GM19468 (cell line): Measurements from ENCODE around the gene RNF146.
A peak's percentile ranks its signal among the peaks of the same experiment; 100 is the strongest.
"Not testable (repeated sequence)": the region's sequence is repeated elsewhere in the genome, so short reads cannot be mapped to it uniquely, and the experiment has no call there.

Source experiments
- ATAC-seq: cut with Tn5 transposase; IDR thresholded peaks from one replicate; pipeline ENCODE4 v1.9.1; 2021; ENCODE audit warnings: mild to moderate bottlenecking, moderate library complexity, moderate number of reproducible peaks; ENCODE audit not compliant: unreplicated experiment; ENCODE audit errors: extremely low read depth

The RNF146 gene

GRCh38 chr6:127279815-127280214 lies 13.2 kb downstream of the RNF146 start:
- no peak for ATAC-seq

GRCh38 chr6:127282184-127282583 lies 15.5 kb downstream of the RNF146 start:
- no peak for ATAC-seq

DNA sequence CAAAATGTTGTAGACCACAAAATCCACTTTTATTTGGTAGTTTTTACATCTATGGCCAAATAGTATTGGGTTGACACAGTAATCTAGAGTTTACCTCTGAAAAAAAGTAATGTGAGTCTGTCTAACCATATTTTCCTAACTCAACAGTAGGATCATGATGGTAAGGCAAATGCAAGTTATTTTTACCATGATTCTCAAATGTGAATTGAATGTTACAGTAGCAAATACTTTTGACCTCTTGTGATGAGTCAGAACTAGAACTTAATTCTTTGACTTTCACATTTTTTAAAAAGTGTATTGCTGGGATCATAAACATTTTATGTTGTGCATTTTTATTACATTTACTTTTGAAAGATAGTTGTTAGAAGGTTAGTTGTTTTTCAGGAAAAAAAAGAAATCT lies 22.0 kb downstream of the RNF146 start:
- ATAC-seq: no peak

GRCh38 chr6:127289934-127290333 lies 23.3 kb downstream of the RNF146 start:
- ATAC-seq: no peak

DNA sequence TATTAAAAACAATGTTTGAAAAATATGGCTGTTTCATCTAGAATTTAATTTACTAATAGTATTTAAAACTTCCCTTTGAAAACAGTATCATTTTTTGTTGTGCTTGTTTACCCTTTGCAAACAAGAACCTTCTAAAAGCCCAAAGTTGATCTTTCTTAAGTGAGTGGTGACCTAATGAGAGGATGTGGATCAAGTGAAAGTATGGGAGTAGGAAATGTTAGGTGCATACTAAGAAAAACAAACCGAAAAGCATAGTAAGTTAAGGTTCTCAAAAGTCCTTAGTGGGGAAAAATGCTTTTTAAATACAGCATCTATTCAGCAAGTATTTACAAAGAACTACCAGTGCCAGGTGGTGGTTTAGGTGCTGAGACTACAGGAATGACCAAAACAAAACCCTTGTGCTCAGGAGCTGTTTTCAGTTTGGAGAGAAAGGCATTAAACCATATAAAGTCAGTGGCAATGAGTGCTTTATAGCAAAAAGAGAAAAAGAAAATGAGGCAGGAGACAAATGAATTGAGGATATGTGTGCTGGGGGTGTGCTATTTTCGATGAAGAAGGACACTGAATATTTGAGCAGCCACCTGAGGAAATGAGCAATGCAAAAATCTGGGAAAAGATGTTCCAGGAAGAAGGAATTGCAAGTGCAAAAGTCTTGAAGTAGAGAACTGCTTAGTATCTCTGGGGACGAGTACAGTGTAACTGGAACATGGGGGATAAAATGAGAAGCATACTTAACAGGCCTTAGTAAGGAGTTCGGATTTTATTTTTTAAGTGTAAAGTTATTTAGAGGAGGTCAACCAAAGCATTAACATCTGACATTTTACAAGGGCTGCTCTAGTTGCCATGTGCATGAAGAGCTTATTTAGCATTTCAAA lies 24.0 kb downstream of the RNF146 start:
- ATAC-seq: no peak

- peak; percentile 85 for ATAC-seq
These were observed 24.8 kb downstream of the RNF146 start for GRCh38 chr6:127291495-127291894.

GRCh38 chr6:127297502-127298070 lies 30.9 kb downstream of the RNF146 start:
- ATAC-seq: no peak

GRCh38 chr6:127298475-127298874 lies 31.8 kb downstream of the RNF146 start:
- ATAC-seq: no peak

DNA sequence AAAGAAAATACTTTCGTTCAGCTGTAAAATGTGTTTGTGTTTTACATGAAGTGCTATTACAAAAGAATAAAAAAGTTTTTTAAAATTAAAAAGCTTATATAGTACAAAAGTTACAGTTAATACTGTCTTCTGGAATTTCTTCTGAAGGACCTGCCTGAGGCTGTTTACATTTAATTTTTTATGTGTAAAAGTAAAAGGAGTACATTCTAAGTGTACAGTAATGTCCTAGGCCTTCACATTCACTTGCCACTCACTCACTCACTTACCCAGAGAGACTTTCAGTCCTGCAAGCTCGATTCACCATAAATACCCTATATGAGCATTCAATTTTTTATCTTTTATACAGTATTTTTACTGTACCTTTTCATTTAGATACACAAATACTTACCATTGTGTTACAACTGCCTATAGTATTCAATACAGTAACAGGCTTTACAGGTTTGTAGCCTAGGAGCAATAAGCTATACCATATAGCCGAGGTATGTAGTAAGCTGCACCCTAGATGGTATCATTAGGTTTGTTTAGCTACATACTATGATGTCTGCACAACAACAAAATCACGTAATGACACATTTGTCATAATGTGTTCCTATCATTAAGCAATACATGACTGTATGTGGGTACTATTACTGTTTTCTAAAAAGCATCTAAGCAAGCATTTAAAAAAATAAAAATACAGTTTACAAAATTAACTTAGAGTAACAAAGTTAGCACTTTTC lies 33.0 kb downstream of the RNF146 start:
- no peak for ATAC-seq

DNA sequence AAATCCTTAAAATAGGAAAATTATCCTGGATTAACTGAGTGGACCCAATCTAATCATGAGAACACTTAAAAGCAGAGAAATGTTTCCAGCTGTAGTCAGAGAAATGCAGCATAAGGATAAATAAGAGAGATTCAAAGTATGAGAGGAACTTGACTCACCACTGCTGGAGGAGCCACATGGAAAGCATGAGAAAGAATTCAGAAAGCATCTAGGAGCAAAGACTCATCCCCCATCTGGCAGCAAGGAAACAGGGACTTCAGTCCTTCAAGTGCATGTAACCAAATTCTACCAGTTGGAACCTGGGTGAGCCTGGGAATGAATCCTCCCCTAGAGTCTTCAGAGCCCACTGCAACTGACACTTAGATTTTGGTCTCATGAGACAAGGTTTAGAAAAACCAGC lies 33.7 kb downstream of the RNF146 start:
- no peak for ATAC-seq

DNA sequence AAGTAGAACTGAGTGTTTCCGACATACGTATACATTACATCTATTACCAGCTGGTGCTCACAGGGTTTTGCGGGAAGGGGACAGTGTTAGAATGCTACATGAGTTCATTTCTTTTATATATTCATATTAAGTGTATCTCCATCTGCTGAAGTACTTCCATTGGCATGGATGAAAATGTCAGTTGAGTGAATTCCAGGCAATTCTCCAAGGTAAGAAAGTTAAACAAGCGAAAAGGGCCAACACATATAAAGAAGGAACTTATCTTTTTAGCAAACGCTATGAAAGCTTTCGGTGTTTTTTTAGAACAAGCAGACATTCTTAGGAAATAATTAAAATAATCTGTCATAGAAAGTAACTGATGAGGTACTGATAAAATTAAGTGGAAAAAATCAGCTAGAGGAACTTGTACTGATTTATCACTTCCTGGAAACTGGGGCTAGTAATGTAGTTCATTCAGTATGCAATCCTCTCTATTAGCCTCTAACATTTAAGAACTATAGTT lies 34.6 kb downstream of the RNF146 start:
- no peak for ATAC-seq

- ATAC-seq: peak; percentile 52
These were observed 36.3 kb downstream of the RNF146 start for GRCh38 chr6:127302728-127303660.

DNA sequence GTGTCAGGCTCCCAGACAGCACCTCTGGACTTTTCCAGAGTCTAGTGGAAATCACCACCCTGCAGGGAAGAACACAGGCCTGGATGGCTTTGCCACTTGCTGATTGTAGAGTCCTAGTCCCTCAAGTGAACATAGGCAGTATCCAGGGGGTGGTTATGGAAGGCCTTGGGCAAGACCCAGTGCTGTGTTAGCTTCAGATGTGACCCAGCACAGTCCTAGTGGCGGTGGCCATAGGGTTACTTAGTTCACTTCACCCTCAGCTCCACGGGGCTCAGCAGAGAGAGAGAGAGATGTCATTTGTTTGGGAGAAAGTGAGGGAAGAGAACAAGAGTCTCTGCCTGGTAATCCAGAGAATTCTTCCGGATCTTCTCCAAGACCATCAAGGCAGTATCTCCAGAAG lies 37.3 kb downstream of the RNF146 start:
- no peak for ATAC-seq

- no peak for ATAC-seq
These were observed 39.1 kb downstream of the RNF146 start for GRCh38 chr6:127305741-127306140.

- ATAC-seq: no peak
These were observed 50.9 kb downstream of the RNF146 start for GRCh38 chr6:127317388-127318128.

- ATAC-seq: no peak
These were observed 53.0 kb downstream of the RNF146 start for GRCh38 chr6:127319686-127320085.

DNA sequence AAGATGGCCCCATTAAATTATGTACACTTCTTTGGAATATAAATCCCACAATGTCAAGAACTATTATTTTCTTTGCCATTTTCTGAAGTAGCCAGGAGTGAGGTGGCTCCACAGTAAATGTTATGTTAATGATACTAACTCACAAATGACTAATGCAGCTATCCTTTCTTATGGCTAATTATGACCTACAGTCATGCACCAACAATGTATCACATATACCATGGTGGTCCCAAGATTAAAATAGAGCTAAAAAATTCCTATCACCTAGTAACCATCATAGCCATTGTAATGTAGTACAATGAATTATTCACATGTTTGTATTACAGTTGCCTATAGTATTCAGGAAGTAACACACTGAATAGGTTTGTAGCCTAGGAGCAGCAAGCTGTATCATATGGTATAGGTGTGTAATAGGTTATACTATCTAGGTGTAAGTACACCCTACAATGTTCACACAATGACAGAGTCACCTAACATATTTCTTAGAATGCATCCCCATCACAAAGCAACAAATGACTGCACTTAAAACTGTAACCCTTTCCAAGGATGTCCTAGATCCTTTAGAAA lies 61.5 kb downstream of the RNF146 start:
- no peak for ATAC-seq

DNA sequence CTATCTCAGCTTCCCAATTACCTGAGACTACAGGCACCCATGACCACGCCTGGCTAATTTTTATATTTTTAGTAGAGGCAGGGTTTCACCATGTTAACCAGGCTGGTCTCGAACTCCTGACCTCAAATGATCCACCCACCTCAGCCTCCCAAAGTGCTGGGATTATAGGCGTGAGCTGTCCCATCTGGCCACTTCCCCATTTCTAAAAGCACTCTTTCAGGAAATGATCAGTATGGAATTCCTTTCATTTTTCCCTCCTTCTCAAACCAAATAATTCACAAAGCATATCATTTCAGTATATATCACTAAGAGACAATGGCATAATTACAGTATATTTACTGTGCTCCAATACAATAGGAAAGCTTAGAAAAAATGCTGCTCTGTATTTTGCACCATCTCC lies 64.6 kb downstream of the RNF146 start:
- not testable (repeated sequence) for ATAC-seq

DNA sequence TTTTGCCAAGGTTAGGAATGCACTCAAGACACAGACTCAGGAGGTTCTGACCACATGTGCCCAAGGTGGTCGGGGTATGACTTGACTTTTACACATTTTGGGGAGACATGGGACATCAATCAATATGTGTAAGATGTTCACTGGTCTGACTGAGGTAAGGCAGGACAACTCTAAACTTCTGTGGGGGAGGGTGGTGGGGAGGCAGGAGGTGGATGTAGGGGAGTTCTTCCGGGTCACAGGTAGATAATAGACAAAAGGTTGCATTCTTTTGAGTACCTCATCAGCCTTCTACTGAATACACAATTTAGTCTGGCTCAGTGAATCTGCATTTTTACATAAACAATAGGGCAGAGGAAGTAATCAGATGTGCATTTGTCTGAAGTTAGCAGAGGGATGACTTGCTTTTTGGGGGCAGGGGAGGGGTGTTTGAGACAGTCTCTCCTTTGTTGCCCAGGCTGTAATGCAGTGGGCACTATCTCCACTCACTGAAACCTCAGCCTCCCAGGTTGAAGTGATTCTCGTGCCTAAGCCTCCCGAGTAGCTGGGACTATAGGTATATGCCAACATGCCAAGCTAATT lies 65.8 kb downstream of the RNF146 start:
- ATAC-seq: no peak
